GM12874 (cell line): ENCODE results near the gene NKAP.

Experiments
- TF ChIP-seq, protein P1 (sequence below): IDR thresholded peaks from 2 replicates; pipeline ENCODE4 v1.5.1; 2011; ENCODE audit warnings: low read depth, mild to moderate bottlenecking, control low read depth, low read length, moderate library complexity; ENCODE audit not compliant: insufficient read depth

Gene NKAP

DNA sequence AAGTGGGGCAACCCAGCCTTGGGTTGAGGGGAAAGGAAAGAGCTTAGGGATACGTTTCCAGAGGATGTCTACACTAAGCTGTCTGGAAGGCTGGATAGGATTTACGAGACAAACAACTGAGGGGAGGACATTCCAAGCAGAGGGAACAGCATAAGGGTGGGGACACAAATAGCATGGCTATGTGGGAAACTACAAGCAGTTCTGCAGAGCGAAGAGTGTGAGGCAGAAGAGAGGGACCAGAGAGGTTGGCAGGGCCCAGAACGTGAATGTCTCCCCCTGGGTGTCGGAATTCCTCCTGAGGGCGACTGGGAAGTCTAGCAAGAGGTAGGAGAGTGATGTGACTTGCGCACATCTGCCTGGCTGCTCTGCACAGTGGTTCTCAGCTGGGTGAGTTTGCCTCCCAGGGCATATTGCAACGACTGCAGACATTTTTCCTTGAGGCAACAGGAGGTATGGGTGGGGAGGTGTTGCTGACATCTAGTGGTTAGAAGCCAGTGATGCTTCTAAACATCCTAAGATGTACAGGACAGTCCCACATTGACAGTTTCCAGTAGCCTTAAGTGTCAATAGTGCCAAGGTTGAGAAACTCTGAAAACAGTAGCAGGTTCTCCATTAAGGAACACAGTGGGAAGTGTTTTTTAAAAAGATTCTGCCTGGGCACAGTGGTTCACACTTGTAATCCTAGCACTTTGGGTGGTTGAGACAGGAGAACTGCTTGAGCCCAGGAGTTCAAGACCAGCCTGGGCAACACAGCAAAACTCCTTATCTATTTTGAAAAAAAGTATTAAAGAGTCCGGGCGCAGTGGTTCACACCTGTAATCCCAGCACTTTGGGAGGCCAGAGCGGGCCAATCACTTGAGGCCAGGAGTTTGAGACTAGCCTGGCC, 62.8 kb downstream of the NKAP start:
- TF ChIP-seq, protein P1, sequence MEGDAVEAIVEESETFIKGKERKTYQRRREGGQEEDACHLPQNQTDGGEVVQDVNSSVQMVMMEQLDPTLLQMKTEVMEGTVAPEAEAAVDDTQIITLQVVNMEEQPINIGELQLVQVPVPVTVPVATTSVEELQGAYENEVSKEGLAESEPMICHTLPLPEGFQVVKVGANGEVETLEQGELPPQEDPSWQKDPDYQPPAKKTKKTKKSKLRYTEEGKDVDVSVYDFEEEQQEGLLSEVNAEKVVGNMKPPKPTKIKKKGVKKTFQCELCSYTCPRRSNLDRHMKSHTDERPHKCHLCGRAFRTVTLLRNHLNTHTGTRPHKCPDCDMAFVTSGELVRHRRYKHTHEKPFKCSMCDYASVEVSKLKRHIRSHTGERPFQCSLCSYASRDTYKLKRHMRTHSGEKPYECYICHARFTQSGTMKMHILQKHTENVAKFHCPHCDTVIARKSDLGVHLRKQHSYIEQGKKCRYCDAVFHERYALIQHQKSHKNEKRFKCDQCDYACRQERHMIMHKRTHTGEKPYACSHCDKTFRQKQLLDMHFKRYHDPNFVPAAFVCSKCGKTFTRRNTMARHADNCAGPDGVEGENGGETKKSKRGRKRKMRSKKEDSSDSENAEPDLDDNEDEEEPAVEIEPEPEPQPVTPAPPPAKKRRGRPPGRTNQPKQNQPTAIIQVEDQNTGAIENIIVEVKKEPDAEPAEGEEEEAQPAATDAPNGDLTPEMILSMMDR, result peak; percentile 60; the same call in 1 of the 2 replicates

DNA sequence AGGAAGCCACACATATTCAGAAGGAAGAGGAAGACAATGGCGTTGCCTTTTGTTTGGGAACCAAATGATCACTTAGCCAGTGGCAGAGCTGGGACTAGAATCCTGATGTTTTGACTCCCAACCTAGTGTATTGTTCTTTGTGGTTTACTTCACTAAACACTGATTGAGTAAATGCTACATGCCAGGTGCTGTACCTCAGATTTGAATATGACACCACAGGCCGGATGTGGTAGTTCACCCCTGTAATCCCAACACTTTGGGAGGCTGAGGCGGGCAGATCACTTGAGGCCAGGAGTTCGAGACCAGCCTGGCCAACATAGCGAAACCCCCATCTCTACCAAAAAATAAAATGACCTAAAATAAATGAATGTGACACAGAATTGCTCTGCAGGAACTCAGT, 63.5 kb downstream of the NKAP start:
- TF ChIP-seq, protein P1, result no peak

DNA sequence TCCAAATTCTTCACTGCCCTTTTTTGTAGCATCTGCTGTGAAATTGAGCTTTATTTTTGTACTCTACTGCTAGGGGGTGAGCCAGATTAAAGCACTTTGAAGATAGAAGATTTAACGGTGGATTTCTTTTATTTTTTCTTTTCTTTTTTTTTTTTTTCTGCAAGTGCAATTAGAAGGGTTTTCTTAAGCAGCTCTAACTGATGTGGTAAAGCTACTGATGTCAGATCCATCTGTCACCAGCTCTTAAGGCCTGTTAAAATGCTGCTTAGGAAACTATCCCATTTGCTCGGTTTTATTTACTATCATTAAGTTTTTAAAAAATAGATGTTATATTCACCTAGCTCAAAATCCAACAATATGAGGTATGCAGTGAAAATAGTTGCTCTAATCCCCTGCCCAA, 64.8 kb downstream of the NKAP start:
- TF ChIP-seq, protein P1, result no peak

DNA sequence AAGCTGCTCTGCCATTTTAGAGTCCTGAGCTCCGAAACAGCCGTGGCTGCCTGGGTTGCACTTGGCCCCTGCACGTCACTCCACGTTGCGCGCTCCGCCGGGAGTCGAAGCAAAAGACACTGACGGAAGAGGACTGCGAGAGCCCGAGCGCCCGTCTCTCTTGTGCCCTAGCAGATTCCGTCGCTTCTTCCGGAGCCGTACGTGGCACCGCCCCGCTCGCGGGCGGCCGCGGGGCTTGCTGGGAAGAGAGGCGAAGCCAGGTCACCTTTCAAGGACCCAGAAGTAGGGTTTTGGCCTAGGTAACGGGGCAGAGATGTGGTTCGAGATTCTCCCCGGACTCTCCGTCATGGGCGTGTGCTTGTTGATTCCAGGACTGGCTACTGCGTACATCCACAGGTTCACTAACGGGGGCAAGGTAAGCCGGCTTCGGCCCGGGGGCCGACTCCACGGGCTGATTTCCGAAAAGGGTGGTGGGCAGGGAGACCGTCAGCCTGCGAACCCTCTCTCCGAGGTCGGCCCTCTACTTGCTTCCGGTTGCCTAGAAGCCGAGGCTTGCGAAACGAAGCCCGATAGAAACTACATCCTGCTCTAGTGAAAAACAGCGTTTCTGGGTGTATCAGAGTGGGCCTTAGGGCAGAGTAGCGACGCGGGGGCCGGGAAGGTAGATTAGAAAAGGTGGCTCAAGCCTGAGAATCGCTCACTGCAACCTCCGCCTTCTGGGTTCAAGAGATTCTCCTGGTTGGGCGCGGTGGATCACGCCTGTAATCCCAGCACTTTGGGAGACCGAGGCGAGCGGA, 71.8 kb downstream of the NKAP start, which contains the start of the genes NDUFA1 and RNF113A:
NDUFA1 (plus strand) TSS at position 234 of the 797 bp plus-strand sequence; CDS start at position 314, 80 bp downstream.
RNF113A (minus strand) TSS at position 135 of the 797 bp plus-strand sequence; CDS start at position 15, 120 bp downstream.
- TF ChIP-seq, protein P1, result no peak

DNA sequence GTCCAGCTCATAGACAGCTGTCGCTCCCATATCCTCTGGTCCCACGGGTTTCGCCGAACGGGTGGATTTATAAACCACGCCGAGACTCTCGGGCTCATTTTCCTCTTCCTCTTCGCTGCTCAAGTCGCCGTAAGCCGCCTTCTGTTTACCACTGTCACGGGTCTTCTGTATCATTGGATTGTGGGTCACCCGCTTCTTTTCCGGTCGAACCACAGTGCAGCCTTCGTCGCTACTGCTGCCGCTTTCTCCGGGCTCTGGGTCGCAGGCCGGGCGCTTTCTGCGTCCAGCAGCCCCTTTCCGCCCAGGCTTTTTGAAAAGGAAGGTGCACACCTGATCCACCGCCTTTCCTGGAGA, 72.3 kb downstream of the NKAP start:
- TF ChIP-seq, protein P1, result no peak
